Measurements from ENCODE around the gene TMEM128.
"Not testable (repeated sequence)": the region's sequence is repeated elsewhere in the genome, so short reads cannot be mapped to it uniquely, and the experiment has no call there.

Gene TMEM128

DNA sequence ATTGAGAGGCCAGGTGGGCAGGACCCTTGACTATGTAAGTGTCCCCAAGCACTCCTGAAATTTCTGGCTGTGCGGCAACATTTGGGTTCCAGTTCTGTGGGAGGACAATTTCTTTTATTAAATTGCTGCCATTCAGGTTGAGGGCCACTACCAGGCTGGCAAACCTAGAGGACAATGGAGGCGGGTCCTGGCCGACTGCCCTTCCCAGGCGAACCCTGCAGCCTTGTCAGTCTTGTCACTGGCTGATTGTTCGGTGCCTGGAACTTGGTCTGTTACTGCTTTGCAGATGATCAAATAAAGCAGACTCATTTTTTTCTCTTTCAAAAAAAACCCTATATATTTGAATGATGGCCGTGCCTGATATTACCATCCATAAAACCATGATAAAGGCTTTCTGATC lies 6.6 kb upstream of the TMEM128 start:
- DNase-seq (ENCODE audit: low read depth): no peak

DNA sequence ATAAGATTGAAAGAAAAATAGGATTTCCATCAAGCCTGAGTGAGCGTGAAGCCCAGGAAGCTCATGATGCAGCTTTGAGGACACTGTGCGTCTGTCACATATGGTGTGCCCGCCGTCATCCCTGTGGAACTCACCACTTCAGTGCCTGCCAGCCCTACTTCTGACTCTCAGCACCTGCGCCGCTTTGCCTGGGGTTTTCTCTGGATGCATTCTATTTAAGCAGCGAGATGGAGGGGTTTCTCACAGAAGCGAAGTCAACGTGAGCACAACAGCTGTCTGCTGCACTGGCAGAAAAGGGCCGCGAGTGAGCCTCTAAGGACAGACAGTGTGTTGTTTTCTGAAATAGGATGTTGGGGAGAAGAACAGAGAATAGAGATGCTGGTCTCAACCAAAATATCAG lies 6.2 kb upstream of the TMEM128 start:
- no peak for DNase-seq (ENCODE audit: low read depth)

DNA sequence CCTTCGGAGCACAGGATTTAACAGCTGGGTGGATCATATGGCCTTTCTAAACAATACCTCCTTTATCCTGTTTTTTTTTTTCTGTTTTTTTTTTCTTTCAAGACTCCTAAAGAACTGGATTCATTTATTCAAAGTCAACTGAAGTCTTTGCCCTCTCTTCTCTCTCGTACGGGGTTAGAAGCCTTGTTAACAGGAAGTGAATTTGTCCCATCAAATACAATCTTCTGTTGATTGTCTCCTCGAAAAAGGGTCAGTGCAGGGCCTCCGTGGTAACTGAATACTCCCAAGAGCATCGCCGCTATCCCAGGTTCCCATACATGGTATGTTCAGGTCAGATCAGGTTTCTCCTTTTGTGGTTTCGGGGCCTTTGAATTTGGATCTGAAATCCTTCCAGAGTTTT lies 1.8 kb upstream of the TMEM128 start:
- no peak for DNase-seq (ENCODE audit: low read depth)

DNA sequence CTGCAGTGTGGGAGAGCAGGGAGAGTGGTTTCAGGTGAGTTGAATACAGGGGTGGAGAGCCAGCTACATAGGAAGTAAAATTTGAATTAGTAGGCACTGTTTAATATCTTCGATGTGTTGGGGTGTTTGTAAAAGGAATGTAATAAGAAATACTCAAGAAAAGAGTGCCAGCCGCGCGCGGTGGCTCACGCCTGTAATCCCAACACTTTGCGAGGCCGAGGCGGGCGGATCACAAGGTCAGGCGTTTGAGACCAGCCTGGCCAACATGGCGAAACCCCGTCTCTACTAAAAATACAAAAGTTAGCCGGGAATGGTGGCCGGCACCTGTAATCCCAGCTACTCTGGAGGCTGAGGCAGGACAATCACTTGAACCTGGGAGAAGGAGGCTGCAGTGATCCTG lies 1.3 kb upstream of the TMEM128 start:
- DNase-seq (ENCODE audit: low read depth): not testable (repeated sequence)

DNA sequence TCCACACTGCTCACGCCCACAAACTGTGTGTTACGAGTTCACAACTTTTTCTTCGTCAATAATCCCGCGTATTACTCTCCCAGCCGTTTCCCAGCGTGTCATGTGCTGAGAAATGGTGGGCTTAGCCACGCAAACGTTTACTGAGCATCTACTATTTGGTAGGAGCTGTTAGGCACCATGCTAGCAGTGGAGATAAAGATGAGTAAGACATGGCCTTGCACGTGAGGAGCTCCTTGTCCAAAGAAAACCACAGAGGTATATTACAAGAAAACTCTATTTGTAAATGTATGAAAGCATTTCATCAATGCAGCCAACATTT lies 821 bp upstream of the TMEM128 start:
- no peak for DNase-seq (ENCODE audit: low read depth)

DNA sequence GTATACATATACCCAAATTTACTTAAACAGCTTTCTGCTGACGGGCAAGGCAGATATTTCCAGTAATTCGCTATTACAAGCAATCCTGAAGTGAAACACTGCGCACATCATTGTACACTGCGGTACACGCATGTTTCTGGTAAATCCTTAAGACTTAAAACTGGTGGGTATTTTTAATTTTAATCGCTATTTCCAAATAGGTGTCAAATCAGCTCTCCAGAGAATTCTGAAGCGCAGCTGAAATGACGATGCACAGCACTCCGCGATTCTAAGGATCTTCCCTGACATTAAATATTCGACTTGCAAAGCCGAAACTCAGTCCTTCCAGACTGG lies 361 bp downstream of the TMEM128 start:
- no peak for DNase-seq (ENCODE audit: low read depth)

DNA sequence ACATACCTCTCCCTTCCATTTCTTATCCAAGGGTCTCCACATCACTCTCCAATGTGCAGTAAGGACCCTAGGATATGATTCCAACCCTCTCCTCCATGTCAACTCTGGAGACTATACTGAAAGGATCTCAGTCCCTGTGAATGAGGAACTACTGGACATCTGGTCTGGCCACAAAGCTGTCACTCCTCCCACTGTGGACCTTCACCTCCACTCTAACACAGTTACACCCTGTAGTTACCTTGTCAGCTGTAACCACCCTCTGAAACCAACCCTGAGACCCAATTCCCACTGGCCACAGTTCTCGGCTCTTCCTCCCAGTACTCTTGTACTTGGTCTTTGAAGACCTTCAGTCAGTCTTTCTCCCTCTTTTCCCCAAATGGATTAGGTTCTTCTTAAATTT lies 2.9 kb downstream of the TMEM128 start:
- no peak for DNase-seq (ENCODE audit: low read depth)

DNA sequence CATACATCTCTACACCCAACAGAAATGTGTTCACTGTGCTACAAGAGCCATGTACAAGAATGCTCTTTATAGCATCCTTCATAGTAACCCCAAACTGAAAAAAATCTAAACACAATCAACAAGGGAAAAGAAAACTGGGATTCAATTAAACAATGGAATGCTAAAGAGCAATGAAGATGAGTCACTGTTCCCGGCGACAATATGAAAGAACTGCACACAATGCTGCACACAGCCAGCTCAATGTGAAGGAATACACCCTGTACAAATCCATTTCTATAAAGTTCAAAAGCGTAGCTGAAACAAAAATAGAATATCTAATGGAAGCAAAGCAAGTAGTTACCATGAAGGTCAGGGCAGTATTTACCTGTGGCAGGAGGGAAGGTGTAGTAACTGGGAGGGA lies 8.5 kb downstream of the TMEM128 start:
- not testable (repeated sequence) for DNase-seq (ENCODE audit: low read depth)

DNA sequence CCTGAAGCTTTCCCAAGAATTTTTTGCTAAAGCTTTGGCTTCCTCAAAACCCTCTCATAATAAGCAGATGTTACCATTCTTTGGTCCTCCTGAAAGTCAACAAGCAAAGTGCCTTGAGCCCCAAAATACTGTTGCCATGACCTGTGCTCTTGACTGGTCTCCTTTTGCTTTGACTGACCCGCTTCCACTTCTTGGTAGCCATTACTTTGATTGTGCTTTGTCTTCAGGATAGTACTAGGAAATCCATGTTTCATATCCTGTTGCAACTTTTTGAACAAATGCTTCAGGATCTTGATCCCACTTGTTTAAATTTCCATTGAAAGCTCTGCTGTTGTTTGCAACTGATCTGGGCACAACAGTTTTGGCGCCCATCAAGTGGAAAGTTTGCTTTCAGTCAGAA lies 14.4 kb downstream of the TMEM128 start:
- no peak for DNase-seq (ENCODE audit: low read depth)

DNA sequence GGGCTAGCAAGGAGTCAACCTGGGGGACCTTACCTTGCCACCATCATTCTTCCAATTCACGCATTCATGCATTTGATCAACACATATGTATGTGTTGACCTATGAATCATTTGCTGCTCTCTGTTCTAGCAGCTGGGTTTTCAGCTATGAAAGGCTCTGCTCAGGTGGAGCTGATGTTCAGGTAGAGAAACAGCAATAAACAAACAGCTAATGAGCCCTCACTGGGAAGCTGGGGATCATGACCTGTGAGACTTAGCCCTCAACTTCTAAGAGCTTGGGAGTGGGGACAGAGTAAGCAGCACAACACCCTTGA lies 19.7 kb downstream of the TMEM128 start:
- DNase-seq (ENCODE audit: low read depth): no peak

DNA sequence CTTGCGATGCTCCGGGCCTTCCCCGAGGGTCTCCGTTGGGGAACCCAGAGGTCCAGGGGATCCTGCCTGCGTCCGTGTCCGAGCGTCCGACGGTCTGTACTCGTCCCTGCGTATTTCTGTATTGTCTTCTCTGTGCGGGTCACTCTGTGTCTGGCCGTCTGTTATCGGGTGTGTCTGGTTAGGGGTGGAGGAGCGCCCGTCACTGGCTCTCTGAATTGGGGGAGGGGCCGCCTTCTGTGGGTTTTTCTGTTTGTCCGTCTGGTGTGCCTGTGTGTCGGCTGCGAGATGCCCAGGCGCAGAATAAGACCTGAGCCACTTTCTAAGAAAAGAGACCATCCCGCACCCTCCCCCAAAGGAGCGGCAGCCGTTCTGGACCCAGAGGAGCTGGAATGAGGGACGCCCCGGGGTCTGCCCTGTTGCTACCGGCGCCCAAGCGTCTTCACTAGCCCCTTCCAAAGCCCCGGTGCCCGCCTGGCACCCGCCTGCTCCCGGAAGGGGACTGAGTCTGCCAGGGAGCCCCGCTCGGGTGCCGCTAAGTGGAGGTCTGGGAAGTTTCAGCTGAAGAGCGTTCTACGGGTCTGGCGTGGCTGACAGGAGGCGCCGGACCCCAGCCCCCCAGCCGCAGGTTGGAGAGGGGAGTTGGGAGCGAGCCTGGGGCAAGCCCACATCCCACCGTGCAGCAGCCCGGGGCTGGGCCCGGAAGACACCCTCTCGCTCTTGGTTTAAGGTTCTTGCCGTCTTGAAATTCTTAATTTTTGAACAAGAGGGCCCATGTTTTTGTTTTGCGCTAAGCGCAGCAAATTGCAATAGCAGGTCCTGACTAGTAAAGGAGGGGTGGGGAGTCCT lies 20.3 kb downstream of the TMEM128 start:
- no peak for DNase-seq (ENCODE audit: low read depth)

DNA sequence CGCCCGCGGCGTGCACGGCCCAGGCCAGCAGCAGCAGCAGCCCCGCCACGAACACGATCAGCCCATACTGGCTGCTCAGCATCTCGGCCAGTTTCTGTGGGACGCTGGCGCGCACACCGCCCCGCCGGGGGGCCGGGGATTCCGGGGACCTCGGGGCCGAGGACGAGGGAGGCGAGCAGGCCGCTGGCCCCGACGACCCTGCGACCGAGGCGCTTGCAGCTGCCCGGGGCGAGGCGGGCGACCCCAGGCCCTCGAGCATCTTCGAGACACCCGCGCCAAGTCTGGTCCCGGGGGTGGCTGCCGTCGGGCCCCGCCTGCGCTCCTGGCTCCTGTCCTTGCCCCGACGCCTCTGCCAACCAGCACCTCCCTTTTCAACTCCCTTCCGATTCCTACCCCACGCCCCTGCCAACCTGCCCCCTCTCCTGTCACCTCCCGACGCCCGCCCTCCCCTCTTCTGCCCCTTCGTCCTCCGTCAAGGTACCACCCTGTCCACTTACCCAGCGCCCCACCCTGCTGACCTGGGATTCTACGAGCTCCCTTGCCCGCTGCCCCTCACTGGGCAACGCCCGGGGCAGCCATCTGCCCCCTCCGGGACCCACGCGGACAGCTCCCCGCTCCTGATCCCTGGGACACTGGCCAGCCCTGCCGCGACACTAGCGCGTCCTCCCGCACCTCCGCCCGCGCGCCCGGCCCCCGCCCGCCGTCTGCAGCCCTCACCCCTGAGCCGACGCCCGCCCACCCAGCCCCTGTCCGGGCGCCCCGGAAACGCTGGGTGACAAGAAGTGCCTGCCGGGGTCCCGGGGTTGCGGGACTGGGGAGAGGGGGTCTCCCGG lies 21.2 kb downstream of the TMEM128 start, which contains the start of gene OTOP1:
TSS of gene OTOP1 (minus strand) at position 324 of the 833 bp plus-strand sequence. CDS start at position 259, 65 bp downstream.
- DNase-seq (ENCODE audit: low read depth): no peak

DNA sequence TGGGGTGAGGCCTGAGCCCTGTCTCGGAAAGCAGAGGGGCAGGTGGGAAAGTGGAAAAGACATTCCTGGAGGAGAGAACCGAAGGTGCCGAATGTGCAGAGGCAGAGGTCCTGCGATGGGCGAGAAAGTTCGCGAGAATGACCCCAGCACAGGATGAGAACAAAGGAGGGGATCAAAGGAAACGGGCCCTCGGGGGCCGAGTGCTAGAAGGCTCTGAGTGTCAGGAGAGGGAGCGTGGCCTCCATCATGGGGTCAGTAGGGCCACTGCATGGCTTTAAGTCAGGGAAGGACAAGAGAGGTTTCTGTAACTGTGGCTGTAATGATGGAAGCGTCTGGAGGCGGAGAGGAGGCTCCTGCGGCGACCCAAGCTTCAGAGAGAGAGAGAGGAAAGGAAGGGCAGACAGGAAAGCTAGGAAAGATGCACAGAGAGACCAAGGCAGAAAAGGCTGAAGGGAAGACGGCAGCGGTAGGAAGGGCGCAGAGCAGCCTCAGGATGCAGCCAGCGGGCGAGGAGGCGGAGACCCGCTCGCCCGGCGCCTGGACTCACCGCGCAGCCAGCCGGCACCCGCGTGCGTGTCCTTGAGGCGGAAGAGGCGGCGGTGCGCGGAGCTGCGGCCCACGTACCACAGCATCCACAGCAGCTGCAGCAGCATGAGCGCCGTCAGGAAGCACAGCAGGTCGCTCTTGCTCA lies 22.0 kb downstream of the TMEM128 start:
- DNase-seq (ENCODE audit: low read depth): no peak

DNA sequence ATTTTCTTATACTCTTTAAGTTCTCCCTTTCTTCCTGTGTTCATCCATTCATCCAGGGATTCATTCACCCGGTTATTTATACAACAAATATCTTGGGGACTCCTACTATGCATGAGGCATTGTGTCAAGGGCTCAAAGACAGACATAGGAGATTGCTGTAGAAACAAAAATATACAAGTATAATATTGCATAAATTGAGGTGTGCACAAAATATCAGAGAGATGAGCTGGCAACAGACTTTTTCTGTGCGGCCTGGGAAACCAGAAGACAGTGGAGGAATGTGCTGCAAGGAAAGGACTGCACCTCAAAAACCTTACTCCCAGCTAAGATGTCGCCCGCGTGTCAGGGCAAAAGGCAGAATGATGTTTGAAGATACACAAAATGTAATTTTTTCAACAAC lies 30.9 kb downstream of the TMEM128 start:
- DNase-seq (ENCODE audit: low read depth): no peak

DNA sequence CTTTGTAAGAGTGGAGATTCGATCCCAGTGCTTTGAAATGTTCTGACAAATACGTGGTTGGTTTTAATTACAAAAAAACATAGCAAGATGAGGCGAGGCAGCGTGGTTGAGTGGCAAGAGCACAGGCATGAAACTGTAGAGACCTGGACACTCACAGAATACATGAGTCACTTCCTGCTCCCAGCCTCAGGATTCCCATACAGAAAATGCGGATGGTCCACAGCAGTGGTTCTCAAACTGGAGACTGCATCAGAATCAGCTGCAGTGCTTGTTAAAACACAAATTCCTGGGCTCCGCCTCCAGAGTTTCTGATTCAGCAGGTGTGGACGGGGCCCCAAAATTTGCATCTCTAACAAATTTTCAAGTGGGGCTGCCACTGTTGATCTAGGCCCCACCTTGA lies 31.4 kb downstream of the TMEM128 start:
- no peak for DNase-seq (ENCODE audit: low read depth)

DNA sequence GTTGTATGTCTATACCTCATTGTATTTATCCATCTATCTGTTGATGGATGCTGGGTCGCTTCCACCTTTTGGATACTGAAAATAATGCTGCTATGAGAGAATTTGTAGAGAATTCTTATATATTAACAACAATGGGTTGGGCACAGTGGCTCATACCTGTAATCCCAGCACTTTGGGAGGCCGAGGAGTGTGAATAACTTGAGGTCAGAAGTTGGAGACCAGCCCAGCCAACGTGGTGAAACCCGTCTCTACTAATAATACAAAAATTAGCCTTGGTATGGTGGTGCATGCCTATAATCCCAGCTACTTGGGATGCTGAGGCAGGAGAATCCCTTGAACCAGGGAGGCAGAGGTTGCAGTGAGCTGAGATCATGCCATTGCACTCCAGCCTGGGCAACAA lies 34.3 kb downstream of the TMEM128 start:
- DNase-seq (ENCODE audit: low read depth): not testable (repeated sequence)

DNA sequence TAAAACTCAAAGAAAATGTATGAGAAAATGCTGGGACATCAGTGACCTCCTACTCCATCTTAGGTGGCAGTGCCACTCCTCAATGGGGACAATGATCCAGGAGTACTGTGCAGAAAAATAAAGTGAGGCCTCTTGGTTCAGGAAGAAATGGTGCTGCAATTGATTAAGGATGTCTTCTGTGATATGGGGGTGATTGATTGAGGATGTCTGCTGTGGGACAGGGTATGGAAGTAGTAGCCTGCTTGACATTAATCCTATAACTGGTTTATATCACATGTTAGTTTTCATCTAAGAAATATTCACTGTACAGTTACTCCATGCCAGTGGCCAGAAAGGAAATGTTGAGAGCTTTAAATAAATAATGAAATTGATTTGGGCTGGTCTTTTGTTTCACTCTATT lies 41.8 kb downstream of the TMEM128 start:
- DNase-seq (ENCODE audit: low read depth): peak; percentile 1

DNA sequence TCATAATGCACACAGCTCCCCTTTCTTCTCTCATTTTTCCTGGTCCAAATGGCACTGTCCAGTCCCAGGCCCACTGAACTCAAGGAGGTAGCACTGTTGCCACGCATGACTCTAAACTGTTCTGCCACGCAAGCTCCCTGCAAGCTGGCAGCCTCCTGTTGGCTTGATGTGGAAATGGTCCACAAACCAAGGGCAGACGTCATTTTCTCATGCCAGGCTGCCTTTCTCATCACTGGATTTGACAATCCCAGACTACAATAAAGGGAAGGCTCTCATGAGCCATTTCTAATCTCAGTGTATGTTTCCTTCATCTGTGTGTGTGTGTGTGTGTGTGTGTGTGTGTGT lies 43.6 kb downstream of the TMEM128 start:
- no peak for DNase-seq (ENCODE audit: low read depth)

DNA sequence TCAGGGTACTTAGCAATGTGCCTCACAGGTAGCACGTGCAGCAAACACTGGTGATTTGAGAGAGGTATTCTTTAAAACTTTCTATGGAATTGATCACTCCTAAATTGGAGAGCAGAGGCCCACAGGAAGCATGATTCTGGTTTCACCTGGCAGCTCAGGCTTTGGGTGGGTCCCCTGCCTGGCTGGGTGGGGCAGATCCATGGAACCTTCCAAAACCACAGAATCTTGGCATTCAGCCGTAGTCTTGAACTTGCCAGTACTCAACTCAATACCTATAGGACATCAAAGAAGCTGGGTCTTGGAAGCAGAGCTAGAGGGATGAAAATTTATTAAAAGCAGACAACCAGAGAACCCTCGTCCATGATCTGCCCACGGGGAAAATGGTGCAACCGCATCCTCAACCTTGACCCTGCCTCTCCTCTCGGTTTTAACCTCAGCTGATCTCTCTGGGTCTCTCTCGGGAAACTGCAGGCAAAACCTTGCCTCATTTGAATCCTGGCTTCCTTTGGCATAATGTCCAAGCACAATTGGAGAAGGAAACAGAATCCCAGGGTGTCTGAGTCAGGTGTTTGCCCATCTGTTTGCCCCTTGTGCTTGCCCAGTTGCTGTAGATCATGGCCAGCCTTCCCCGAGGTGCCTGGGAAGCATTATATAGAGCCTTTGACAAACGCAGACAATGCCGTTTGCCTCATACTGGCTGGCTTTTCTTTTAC lies 44.2 kb downstream of the TMEM128 start:
- no peak for DNase-seq (ENCODE audit: low read depth)

DNA sequence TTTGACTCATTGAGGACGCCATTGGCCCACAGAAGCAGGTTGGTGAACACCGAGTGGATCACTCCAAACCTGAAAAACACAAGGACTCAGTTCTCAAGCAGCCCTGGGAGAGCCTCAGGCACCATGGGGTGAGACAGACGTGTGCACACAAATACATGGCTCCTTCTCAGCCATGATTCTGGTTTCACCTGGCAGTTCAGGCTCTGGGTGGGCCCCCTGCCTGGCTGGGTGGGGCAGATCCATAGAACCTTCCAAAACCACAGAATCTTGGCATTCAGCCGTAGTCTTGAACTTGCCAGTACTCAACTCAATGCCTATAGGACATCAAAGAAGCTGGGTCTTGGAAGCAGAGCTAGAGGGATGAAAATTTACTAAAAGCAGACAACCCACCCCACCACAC lies 45.5 kb downstream of the TMEM128 start:
- DNase-seq (ENCODE audit: low read depth): no peak

DNA sequence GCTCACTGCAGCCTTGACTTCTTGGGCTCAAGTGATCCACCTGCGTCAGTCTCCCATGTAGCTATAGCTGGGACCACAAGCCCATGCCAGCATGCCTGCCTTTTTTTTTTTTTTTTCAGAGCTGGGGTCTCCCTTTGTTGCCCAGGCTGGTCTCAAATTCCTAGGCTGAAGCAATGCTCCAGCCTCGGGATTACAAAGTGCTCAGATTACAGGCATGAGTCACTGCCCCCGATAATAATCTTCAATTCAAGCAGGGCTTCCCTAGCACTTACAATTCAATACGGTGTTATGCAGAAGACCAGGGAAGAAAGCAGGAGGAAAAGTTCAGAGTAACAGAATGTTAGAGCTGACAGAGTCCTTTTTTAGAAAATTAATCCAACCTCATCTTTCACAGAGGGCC lies 47.4 kb downstream of the TMEM128 start:
- DNase-seq (ENCODE audit: low read depth): no peak

DNA sequence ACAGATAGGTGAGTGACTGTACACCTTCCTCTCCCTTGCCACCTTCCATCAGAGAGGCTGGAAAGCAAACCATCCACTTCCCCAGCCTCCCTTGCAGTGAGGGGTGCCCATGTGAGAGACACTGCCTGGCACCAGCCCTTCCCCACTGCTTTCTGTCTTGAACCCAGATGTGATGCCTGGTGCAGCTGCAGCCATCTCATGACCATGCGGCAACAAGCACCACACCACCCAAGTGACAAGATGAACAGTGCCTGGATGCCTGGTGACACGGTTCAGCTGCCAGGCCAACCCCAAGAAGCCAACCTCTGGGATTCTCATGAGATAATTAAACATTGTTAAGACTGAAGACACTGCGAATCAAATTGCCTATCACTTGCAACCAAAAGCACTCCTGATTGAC lies 52.7 kb downstream of the TMEM128 start:
- DNase-seq (ENCODE audit: low read depth): no peak

DNA sequence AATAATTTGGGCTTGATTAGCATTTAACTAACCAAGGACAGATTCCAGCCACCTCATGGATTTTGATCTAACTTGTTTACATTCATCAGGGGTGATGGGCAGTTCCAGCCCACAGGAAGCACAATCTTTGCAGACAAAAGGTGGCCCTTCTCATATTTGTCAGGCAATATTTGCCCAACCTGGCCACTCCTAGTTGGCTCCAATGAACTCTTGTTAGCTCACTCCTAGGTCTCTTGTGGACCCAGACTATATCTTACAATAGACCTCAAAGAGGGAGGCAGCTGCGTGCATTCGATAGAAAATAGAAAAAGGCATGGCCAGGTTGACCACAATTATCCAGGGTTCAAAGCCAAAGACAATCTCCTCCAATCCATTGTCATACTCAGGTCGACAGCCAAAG lies 59.5 kb downstream of the TMEM128 start:
- not testable (repeated sequence) for DNase-seq (ENCODE audit: low read depth)

All from CMK (cell line).